Neuron (in vitro differentiated cells): ENCODE data around the gene SUB1.
"Not testable (repeated sequence)": the region's sequence is repeated elsewhere in the genome, so short reads cannot be mapped to it uniquely, and the experiment has no call there.

Source experiments
- H2AFZ ChIP-seq: one replicate; pipeline ENCODE4 v1.6.1; 2013; ENCODE audit warnings: low read depth, mild to moderate bottlenecking, inconsistent platforms, low read length, moderate library complexity
- H3K27me3 ChIP-seq: one replicate; pipeline ENCODE4 v1.6.1; 2013; ENCODE audit warnings: low read length; ENCODE audit not compliant: insufficient read depth
- H3K36me3 ChIP-seq: one replicate; pipeline ENCODE4 v1.6.1; 2013; ENCODE audit warnings: low read length; ENCODE audit not compliant: insufficient read depth
- H3K4me1 ChIP-seq: one replicate; pipeline ENCODE4 v1.6.1; 2013; ENCODE audit warnings: low read length; ENCODE audit not compliant: insufficient read depth
- H3K4me3 ChIP-seq: 2 replicates; pipeline ENCODE4 v1.5.1; 2013; ENCODE audit warnings: mild to moderate bottlenecking, low read length, moderate library complexity
- H3K9me3 ChIP-seq: one replicate; pipeline ENCODE4 v1.6.1; 2013; ENCODE audit warnings: low read length

Gene SUB1

DNA sequence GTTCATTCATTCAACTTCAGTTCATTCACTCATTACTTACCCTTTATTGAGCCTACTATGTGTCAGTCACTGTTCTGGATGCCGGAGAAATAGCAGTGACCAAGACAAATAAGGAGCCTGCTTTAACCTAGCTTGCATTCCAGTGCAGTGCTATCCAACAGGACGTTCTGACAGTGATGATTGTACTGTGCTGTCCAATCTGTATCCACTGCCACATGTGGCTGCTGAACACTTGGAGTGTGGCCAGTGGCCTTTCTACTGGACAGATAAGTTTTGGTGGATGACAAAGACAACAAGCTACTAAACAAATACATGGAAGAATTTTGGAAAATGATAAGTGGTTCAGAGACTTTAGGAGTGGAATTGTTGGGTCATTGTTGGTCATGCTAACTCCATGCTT, 33.6 kb downstream of the SUB1 start:
- Histone ChIP-seq H3K36me3 (no peaks in the 10 kb centered on the region), H3K27me3 (no peaks in the 10 kb centered on the region), H3K4me1 (no peaks in the 10 kb centered on the region), H3K9me3 (no peaks in the 10 kb centered on the region), H3K4me3 (no peak overlapping the region), H2AFZ (no peak overlapping the region)

DNA sequence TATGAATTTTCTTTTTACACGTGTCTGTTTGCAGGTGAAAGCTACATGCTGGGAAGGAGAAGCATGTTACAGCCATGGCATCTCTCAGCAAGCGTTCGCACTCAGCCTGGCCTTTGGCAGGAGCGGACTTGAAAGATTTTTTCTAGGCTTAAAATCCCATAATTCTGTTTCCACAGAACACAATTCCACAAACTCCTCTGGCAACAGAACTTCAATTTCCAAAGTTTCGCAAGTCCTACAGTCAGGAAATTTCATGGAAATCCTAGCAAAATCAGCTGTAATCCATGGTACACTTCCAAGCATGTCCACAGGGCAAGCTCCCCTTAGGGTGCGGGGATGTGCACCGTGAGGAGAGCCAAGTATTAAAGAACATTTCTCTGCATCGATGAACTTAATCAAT, 35.9 kb downstream of the SUB1 start:
- H2AFZ ChIP-seq, result no peak overlapping the region
- no peaks in the 10 kb centered on the region for H3K36me3 ChIP-seq
- no peaks in the 10 kb centered on the region for H3K9me3 ChIP-seq
- no peaks in the 10 kb centered on the region for H3K27me3 ChIP-seq
- H3K4me1 ChIP-seq, result no peaks in the 10 kb centered on the region
- no peak overlapping the region for H3K4me3 ChIP-seq

DNA sequence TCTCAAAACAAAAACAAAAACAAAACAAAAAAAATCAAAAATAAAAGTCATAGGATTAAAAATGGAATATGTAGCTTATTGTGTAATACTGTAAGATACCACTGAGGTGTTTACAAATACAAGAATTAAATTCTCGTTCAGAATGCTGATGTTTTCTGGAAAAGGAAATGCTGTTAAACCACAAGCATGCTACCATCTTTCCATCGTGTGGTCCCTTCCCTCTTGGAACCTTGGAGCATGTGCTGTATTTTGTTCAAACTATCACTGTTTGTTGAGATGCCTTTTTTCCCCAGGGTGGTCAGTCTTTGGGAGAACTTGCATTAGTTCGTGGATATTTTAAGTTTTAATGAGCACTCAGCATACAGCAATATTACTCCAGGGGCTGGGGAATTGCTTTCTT, 39.7 kb downstream of the SUB1 start:
- H3K4me3 ChIP-seq, result no peak overlapping the region
- no peaks in the 10 kb centered on the region for H3K36me3 ChIP-seq
- H3K27me3 ChIP-seq, result no peaks in the 10 kb centered on the region
- no peaks in the 10 kb centered on the region for H3K9me3 ChIP-seq
- H3K4me1 ChIP-seq, result no peaks in the 10 kb centered on the region
- H2AFZ ChIP-seq, result no peak overlapping the region

DNA sequence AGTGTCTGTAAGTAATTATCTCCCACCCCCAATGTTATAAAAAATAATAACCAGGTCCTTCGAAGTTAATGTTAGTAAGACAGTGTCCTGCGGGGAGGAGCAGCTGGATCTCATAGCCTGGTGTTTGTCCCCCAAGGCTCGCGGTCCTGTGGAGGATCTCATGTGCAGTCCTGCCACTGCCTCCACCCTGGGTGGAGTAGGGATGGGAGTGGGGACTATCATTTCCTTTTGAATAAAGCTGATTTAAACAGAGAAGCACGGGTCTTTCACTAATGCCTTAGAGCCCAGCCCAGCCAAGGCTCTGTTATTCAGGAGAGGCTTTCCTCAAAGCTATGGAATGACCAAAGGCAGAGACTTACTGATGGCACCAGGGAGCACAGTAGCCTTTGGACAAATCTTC, 40.2 kb downstream of the SUB1 start:
- Histone ChIP-seq H3K9me3 (no peaks in the 10 kb centered on the region), H2AFZ (no peak overlapping the region), H3K4me1 (no peaks in the 10 kb centered on the region), H3K27me3 (no peaks in the 10 kb centered on the region), H3K36me3 (no peaks in the 10 kb centered on the region), H3K4me3 (no peak overlapping the region)

DNA sequence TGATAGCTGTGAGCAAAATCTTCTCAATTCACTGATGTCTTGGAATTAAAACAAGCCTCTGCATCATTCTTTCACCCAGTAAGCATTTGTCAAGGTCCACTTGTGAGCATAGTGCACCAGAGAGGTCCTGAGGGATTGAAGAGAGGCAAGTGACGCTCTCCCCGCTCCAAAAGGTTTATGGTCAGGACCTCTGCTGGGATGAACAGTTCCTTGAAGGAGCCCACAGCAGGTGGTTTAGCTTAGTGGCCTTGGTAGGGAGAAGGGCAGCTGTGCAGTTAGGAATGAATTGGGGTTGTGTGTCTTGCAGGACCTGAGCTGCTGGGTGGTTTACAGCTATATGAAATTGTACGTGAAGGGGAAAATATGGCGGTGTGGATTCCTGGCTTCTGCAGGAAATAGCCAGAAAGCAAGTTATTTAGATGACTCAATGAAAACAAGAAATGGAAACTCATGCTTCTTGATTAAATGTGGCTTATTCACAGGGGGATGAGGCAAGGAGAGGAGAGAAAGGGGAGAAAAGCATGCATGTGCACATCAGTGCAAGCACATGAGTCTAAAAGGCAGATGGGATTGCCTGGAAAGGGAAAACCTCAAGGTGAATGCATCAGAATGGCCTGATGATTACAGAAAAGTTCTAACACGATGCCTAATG, 42.0 kb downstream of the SUB1 start:
- H2AFZ ChIP-seq, result no peak overlapping the region
- no peak overlapping the region for H3K4me3 ChIP-seq
- H3K9me3 ChIP-seq, result no peaks in the 10 kb centered on the region
- H3K36me3 ChIP-seq, result no peaks in the 10 kb centered on the region
- H3K4me1 ChIP-seq, result no peaks in the 10 kb centered on the region
- H3K27me3 ChIP-seq, result no peaks in the 10 kb centered on the region

DNA sequence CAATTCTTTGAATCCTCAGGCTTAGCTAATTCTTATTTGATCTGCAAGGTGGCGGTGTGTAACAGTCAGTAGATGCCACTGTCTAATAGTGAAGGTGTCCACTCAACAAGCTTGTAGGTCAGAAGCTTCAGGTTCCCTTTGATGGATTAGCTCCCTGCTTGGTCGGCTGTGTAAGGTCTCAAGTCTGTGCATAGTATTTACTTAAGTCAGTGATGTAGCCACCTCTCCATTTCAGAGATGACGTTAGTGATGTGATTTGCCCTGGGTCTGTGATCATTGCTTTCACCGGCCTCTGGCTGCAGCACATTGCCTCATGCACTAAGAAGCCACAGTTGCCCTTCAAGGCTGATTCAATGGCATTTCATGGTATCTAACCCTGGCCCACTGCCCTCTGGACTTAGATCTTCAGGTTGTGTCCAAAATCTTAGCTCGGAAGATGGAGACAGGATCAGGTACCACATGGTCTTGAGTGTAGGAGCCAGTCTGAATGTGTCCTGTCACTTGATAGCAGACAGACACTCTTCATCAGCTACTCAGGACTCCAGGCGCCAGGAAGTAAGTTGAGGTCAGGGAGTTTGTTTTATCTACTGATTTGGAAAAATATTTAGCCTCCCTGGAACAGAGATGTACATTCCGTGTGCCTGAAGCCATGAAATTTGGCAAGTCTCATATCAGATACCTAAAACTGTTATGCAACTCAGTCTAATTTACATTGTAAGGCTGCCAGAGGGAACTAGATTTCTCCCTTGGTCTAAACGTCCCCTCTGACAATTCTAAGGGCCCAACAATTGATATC, 42.9 kb downstream of the SUB1 start:
- Histone ChIP-seq H3K4me1 (no peaks in the 10 kb centered on the region), H3K36me3 (no peaks in the 10 kb centered on the region), H3K27me3 (no peaks in the 10 kb centered on the region), H2AFZ (no peak overlapping the region), H3K4me3 (no peak overlapping the region), H3K9me3 (no peaks in the 10 kb centered on the region)

DNA sequence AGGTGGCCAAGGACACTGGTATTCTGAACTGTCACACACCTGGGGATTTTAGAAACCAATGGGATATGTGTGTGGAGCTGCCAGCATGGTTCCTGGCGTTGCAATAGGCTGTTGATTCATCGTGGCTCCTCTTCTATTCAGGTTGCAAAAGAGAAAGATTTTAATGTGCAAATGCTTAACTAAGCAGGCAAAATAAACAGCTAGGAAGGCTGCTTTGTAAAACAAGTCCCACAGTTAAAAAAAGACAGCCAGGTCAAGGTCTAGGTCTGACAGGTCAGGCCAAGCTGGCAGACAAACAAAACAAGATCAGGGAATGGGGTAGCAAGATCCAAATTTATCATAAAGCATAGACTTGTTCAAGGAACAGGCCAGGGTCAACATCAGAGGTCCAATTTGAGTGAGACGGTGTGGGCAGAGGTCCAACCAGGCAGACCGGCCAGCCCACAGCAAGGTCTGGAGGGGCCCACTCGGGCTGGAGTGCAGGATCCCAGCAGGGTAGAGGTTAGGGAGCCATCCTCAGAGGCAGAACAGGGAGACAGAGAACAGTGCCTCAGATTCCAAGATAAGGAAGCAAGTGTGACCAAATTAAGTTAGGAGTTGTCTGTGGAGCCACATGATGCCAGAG, 45.6 kb downstream of the SUB1 start:
- no peaks in the 10 kb centered on the region for H3K4me1 ChIP-seq
- no peaks in the 10 kb centered on the region for H3K36me3 ChIP-seq
- H3K4me3 ChIP-seq, result no peak overlapping the region
- no peak overlapping the region for H2AFZ ChIP-seq
- no peaks in the 10 kb centered on the region for H3K9me3 ChIP-seq
- H3K27me3 ChIP-seq, result no peaks in the 10 kb centered on the region

DNA sequence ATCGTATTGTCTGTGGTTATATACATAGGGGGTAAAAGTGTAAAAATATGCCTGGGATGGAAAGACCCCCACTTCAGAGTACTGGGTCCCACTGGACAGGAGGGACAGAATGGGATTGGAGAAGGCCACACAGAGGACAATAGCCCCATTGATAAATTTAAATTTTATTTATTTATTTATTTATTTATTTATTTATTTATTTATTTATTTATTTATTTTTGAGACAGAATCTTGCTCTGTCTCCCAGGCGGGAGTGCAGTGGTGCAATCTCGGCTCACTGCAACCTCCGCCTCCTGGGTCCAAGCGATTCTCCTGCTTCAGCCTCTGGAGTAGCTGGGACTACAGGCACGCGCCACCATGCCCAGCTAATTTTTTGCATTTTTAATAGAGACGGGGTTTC, 47.7 kb downstream of the SUB1 start:
- not testable (repeated sequence) for H3K27me3 ChIP-seq, H3K4me3 ChIP-seq, H3K4me1 ChIP-seq, H3K36me3 ChIP-seq, H3K9me3 ChIP-seq, H2AFZ ChIP-seq

DNA sequence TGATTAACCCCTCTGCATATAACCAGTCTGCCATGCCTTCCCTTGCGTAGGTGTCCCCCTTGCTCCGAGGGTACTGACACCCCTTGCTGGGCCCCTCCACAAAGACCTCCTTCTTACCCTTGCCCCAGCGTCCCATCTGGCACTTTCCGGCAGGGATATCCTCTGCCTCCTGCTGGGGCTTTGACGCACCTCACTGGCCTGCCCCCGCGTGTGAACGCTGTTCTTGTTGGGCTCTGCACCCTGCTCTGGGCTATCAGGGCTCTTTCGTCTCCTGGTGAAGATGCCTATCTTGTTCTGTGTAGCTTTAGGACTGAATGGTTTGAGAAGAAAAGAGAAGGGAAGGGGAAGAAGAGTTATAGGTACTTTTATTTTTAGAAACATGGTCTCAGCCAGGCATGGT, 53.0 kb downstream of the SUB1 start:
- no peaks in the 10 kb centered on the region for H3K27me3 ChIP-seq
- no peaks in the 10 kb centered on the region for H3K9me3 ChIP-seq
- no peak overlapping the region for H3K4me3 ChIP-seq
- H3K4me1 ChIP-seq, result no peaks in the 10 kb centered on the region
- no peaks in the 10 kb centered on the region for H3K36me3 ChIP-seq
- H2AFZ ChIP-seq, result no peak overlapping the region

DNA sequence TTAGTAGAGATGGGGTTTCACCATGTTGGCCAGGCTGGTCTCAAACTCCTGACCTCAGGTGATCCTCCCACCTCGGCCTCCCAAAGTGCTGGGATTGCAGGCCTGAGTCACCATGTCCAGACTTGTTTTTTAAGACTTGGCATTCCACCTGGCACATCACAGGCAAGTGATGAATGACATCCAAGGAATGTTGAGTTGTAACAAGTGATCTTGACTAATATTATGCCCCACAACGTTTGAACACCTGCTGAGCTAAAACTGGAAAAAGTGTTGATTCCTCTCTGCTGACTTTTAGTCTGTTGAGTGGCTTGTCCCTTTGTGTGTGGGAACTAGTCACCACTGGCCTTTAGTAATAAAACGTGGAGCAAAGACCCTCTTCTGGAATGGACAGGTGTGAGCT, 54.6 kb downstream of the SUB1 start:
- Histone ChIP-seq H3K4me3 (no peak overlapping the region), H3K4me1 (no peaks in the 10 kb centered on the region), H3K36me3 (no peaks in the 10 kb centered on the region), H2AFZ (no peak overlapping the region), H3K9me3 (no peaks in the 10 kb centered on the region), H3K27me3 (no peaks in the 10 kb centered on the region)

DNA sequence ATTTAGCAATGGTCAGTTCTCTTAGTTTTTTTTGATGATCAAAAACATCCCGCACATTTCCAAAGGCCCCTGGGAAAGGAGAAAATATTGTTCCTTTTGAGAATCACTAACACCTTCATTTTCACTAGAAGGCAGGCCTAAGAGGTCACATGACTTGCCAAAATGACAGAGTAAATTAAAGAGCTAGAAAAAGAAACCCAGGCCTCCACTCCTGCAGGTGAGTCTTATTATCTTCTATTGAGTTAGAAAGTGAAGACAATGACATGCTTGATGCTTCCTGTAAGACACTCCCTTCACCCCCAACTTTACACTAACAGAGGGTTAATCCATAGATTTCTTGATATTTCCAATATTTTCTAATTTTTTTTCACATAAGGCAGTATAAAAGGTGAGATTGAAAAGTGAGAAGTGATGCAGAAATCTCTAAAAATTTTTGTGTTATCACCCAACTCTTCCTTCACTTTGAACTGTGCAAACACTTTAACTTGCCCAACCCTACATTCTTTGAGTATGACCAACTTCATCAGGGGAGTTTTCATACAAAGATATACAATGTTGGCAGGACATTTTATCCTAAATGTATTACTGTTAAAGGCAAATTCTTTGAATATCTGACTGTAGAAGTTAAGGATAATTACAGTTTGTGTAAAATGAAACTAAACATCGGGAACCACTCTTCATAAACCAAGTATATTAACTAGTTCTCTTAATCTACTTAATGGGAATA, 57.1 kb downstream of the SUB1 start:
- Histone ChIP-seq H2AFZ (no peak overlapping the region), H3K27me3 (no peaks in the 10 kb centered on the region), H3K4me1 (no peaks in the 10 kb centered on the region), H3K36me3 (no peaks in the 10 kb centered on the region), H3K4me3 (no peak overlapping the region), H3K9me3 (no peaks in the 10 kb centered on the region)

DNA sequence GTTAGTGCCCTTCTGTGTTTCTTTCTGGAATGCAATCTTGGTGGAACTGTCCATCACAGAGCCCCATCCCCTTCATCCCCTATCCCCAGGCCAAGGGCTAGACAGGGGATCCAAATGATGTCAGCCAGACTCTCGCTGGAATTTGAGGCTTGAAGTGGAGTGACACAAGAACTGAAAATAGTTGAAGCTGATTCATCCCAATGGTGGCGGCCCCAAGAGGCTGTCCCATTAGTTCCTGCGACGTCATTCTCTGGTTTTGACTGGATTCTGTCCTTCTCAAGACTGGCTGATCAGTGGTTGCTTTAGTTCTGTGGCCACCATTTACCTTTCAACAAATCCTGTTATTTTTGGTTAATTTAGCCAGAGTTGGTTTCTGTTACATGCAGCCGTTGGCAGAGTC, 59.9 kb downstream of the SUB1 start:
- H3K36me3 ChIP-seq, result no peaks in the 10 kb centered on the region
- H3K27me3 ChIP-seq, result no peaks in the 10 kb centered on the region
- H3K9me3 ChIP-seq, result no peaks in the 10 kb centered on the region
- H3K4me3 ChIP-seq, result no peak overlapping the region
- no peaks in the 10 kb centered on the region for H3K4me1 ChIP-seq
- H2AFZ ChIP-seq, result no peak overlapping the region
